HCT116 (cell line): ENCODE data around the gene OBSCN. TPM values are rescaled to one million over a fixed set of nuclear protein-coding genes. Genes with fewer than 3 reads are reported as not detected.

Experiments
- ATAC-seq: fragments of 200-7000 bp; cut with Tn5 transposase; 2 replicates; pipeline ENCODE4 v1.9.1; 2020; ENCODE audit warnings: mild to moderate bottlenecking, moderate library complexity
- BruUV-seq: library from RNA; stranded (reverse); fragments of 400-500 nt; replicated peaks from 2 replicates; lab custom pipeline; 2021; lab: Mats Ljungman, UMichigan
- CTCF ChIA-PET: fragments of 300-600 bp; sonication (Branson Sonifier 250); formaldehyde crosslinking; loops from one replicate; lab custom pipeline; 2021; ENCODE audit warnings: antibody characterized with exemption; lab: Charles Lee
- POLR2A ChIA-PET: fragments of 300-600, 350-600 bp; sonication (Branson Sonifier 250); formaldehyde crosslinking; loops from one replicate; lab custom pipeline; 2021; ENCODE audit warnings: antibody characterized with exemption; lab: Charles Lee
- RAD21 ChIA-PET, 2 experiments: fragments of 300-600 bp; sonication (Branson Sonifier 250); formaldehyde crosslinking; loops; one replicate each; lab custom pipeline; 2023; ENCODE audit warnings: low total read pairs in 2 of 2; ENCODE audit not compliant: uncharacterized antibody in 2 of 2, unreplicated experiment in 2 of 2, low non-redundant PET in 1 of 2; lab: Charles Lee
- DNase-seq: peaks from one replicate; pipeline ENCODE4 v3.0.0-alpha.2; 2010; ENCODE audit warnings: low read depth, low spot score
- H2AFZ ChIP-seq: fragments of 200-600 bp; shearing (Covaris generic), sonication (generic); 2 replicates; pipeline ENCODE4 v1.6.1; 2017; ENCODE audit warnings: low read depth, mixed run types, mixed read lengths, antibody characterized with exemption, low read length; ENCODE audit not compliant: poor library complexity, severe bottlenecking
- H3K27ac ChIP-seq: 2 replicates; pipeline ENCODE4 v1.5.1; 2012; ENCODE audit warnings: low read depth, low read length
- H3K27me3 ChIP-seq: fragments of 200-600 bp; sonication (generic); 2 replicates; pipeline ENCODE4 v1.6.1; 2016; ENCODE audit warnings: mixed run types, low read length, mixed read lengths; ENCODE audit not compliant: insufficient read depth
- H3K36me3 ChIP-seq, 2 experiments: fragments of 200-500 bp in 1 of 2; fragments of 200-600 bp in 1 of 2; sonication (Bioruptor generic) in 1 of 2; sonication (generic) in 1 of 2; 2 replicates each; pipeline versions ENCODE4 v1.5.1 to v1.6.1; 2014 to 2016; ENCODE audit warnings: low read length in 2 of 2, inconsistent platforms in 1 of 2, mixed read lengths in 1 of 2, mixed run types in 1 of 2; ENCODE audit not compliant: insufficient read depth in 2 of 2, control insufficient read depth in 1 of 2
- H3K4me1 ChIP-seq, 2 experiments: fragments of 200-600 bp in 1 of 2; sonication (generic) in 1 of 2; 2 replicates each; pipeline versions ENCODE4 v1.5.1 to v1.6.1; 2012 to 2017; ENCODE audit warnings: low read length in 2 of 2, inconsistent platforms in 1 of 2, mild to moderate bottlenecking in 1 of 2, mixed read lengths in 1 of 2, mixed run types in 1 of 2, moderate library complexity in 1 of 2; ENCODE audit not compliant: insufficient read depth in 2 of 2, control insufficient read depth in 1 of 2
- H3K4me2 ChIP-seq: fragments of 200-600 bp; sonication (generic); 2 replicates; pipeline ENCODE4 v1.6.1; 2017; ENCODE audit warnings: mixed run types, low read length, mixed read lengths
- H3K4me3 ChIP-seq, 2 experiments: fragments of 200-600 bp in 1 of 2; sonication (generic) in 1 of 2; replicated peaks in 1 of 2; 2 replicates each; pipeline ENCODE4 v1.5.1; 2011 to 2016; ENCODE audit warnings: low read length in 2 of 2, control low read depth in 1 of 2, low read depth in 1 of 2, mild to moderate bottlenecking in 1 of 2, mixed read lengths in 1 of 2, mixed run types in 1 of 2
- H3K79me2 ChIP-seq: fragments of 200-600 bp; sonication (generic); 2 replicates; pipeline ENCODE4 v1.6.1; 2017; ENCODE audit warnings: mild to moderate bottlenecking, mixed run types, low read length, moderate library complexity, mixed read lengths; ENCODE audit not compliant: insufficient read depth
- H3K9ac ChIP-seq: fragments of 200-600 bp; sonication (generic); 2 replicates; pipeline ENCODE4 v1.6.1; 2016; ENCODE audit warnings: low read length, mixed read lengths
- H3K9me2 ChIP-seq: fragments of 200-600 bp; sonication (generic), shearing (Covaris generic); 2 replicates; pipeline ENCODE4 v1.6.1; 2017; ENCODE audit warnings: mixed run types, mild to moderate bottlenecking, moderate library complexity; ENCODE audit not compliant: insufficient read depth
- H3K9me3 ChIP-seq, 2 experiments: fragments of 200-500 bp in 1 of 2; fragments of 200-600 bp in 1 of 2; sonication (Bioruptor generic) in 1 of 2; sonication (generic) in 1 of 2; 2 replicates each; pipeline ENCODE4 v1.6.1; 2014 to 2017; ENCODE audit warnings: low read length in 2 of 2, mixed read lengths in 2 of 2, inconsistent platforms in 1 of 2, low read depth in 1 of 2, mild to moderate bottlenecking in 1 of 2, mixed run types in 1 of 2, moderate library complexity in 1 of 2; ENCODE audit not compliant: control insufficient read depth in 1 of 2, insufficient read depth in 1 of 2
- H4K20me1 ChIP-seq: fragments of 200-600 bp; sonication (generic), shearing (Covaris generic); 2 replicates; pipeline ENCODE4 v1.6.1; 2017; ENCODE audit warnings: mixed run types, mild to moderate bottlenecking, moderate library complexity; ENCODE audit not compliant: insufficient read depth
- EGR1 ChIP-seq: IDR thresholded peaks from 2 replicates; pipeline ENCODE4 v1.6.1; 2012; ENCODE audit warnings: low read depth
- ELF1 ChIP-seq: IDR thresholded peaks from 2 replicates; pipeline ENCODE4 v1.6.1; 2012; ENCODE audit warnings: low read depth, borderline replicate concordance
- EZH2 ChIP-seq: fragments of 200-600 bp; sonication (generic); IDR thresholded peaks from 2 replicates; pipeline ENCODE4 v1.6.1; 2017; ENCODE audit warnings: antibody characterized with exemption, mixed run types
- EZH2phosphoT487 ChIP-seq: fragments of 200-600 bp; IDR thresholded peaks from 2 replicates; pipeline ENCODE4 v1.6.1; 2018; ENCODE audit warnings: antibody characterized with exemption, borderline replicate concordance
- FOSL1 ChIP-seq: IDR thresholded peaks from 2 replicates; pipeline ENCODE4 v1.6.1; 2012; ENCODE audit warnings: low read depth
- JUND ChIP-seq: IDR thresholded peaks from 2 replicates; pipeline ENCODE4 v1.6.1; 2012
- MAX ChIP-seq: IDR thresholded peaks from 2 replicates; pipeline ENCODE4 v1.6.1; 2012
- POLR2A ChIP-seq: IDR thresholded peaks from 2 replicates; pipeline ENCODE4 v1.7.0; 2011; ENCODE audit warnings: borderline replicate concordance; ENCODE audit not compliant: insufficient read depth, insufficient read length; ENCODE audit errors: extremely low read depth
- POLR2AphosphoS5 ChIP-seq: IDR thresholded peaks from 2 replicates; pipeline ENCODE4 v1.6.1; 2011; ENCODE audit warnings: mild to moderate bottlenecking, low read depth, low read length, moderate library complexity
- RAD21 ChIP-seq: IDR thresholded peaks from 2 replicates; pipeline ENCODE4 v1.6.1; 2012; ENCODE audit warnings: low read depth, mild to moderate bottlenecking
- SIN3A ChIP-seq: IDR thresholded peaks from 2 replicates; pipeline ENCODE4 v1.6.1; 2012; ENCODE audit warnings: low read depth
- SP1 ChIP-seq: IDR thresholded peaks from 2 replicates; pipeline ENCODE4 v1.6.1; 2012; ENCODE audit warnings: low read depth
- SRF ChIP-seq: IDR thresholded peaks from 2 replicates; pipeline ENCODE4 v1.6.1; 2012; ENCODE audit warnings: low read depth
- ZFX ChIP-seq: fragments of 450-650 bp; IDR thresholded peaks from 2 replicates; pipeline ENCODE4 v1.6.1; 2017
- intact Hi-C: fragments of 100-400 bp; cut with micrococcal nuclease; formaldehyde crosslinking; loops from 2 replicates; pipeline ENCODE4 v1.10.0; 2022
- total RNA-seq: library from RNA; stranded (reverse); gene quantifications from one replicate; pipeline ENCODE4 v1.2.1, GENCODE V29; 2021; ENCODE audit not compliant: unreplicated experiment

Gene OBSCN
- total RNA-seq, 1 experiment from 2014 or later: 16.6 TPM

GRCh38 chr1:228213917-228214808 is 6.3 kb downstream of the OBSCN start:
- H2AFZ ChIP-seq: no peak overlapping the region
- no peaks in the 10 kb centered on the region for H3K27me3 ChIP-seq
- intact Hi-C loops: loop anchor here (5.0 kb wide), 1 partner anchor 243 kb away; a partner anchor contains a TSS
- ChIA-PET POLR2A (interaction anchor here (0.9 kb wide), 1 partner anchor 11 kb away, joined by 4 read pairs; no protein-coding TSS in a partner anchor), RAD21 (no interaction called here), CTCF (interaction anchor here (0.5 to 1.2 kb wide), 10 partner anchors 9 to 179 kb away, joined by 3 to 5 read pairs (median 3); partner anchors contain the start of gene IBA57)
- H3K9me3 ChIP-seq: no peaks in the 10 kb centered on the region
- H3K9ac ChIP-seq: peak overlapping the region; percentile 25; the same call in 1 of the 2 replicates
- peaks cover 20 to 32% of the 10 kb centered on the region in 2 experiments for H3K4me1 ChIP-seq
- H3K36me3 ChIP-seq: no peaks in the 10 kb centered on the region; a peak in 1 of 4 replicates
- H3K79me2 ChIP-seq: no peaks in the 10 kb centered on the region
- peak overlapping the region; percentile 47; the same call in 1 of the 2 replicates for H3K27ac ChIP-seq
- H4K20me1 ChIP-seq: no peaks in the 10 kb centered on the region
- no peak for ATAC-seq
- BruUV-seq: TSS peak; percentile 47
- no peaks in the 10 kb centered on the region for H3K9me2 ChIP-seq
- no peak for DNase-seq
- peak overlapping the region; percentile 23 to 37; a peak in 3 of 4 replicates for H3K4me3 ChIP-seq
- peak overlapping the region; percentile 47 for H3K4me2 ChIP-seq
- no peak for TF ChIP-seq MAX
- no peak for TF ChIP-seq ELF1
- TF ChIP-seq ZFX: no peak
- no peak for TF ChIP-seq SRF

- no peak overlapping the region for H3K27ac ChIP-seq
- peaks cover 10 to 23% of the 10 kb centered on the region in 2 experiments for H3K4me1 ChIP-seq
- DNase-seq (no peak), ATAC-seq (no peak)
- no peak overlapping the region for H2AFZ ChIP-seq
- no peak overlapping the region for H3K4me2 ChIP-seq
- ChIA-PET RAD21 (no interaction called here), POLR2A (no interaction called here), CTCF (no interaction called here)
- intact Hi-C loops: loop anchor here (5.0 kb wide), 1 partner anchor 242 kb away; a partner anchor contains a TSS
- no TSS peak for BruUV-seq
- H3K9me3 ChIP-seq: no peaks in the 10 kb centered on the region
- no peaks in the 10 kb centered on the region for H3K9me2 ChIP-seq
- H3K36me3 ChIP-seq: no peaks in the 10 kb centered on the region; a peak in 1 of 4 replicates
- no peak overlapping the region for H3K9ac ChIP-seq
- no peaks in the 10 kb centered on the region for H3K27me3 ChIP-seq
- TF ChIP-seq EGR1 (no peak), FOSL1 (no peak), JUND (no peak), POLR2A (no peak), ELF1 (no peak), SP1 (no peak), POLR2AphosphoS5 (no peak), EZH2phosphoT487 (no peak), RAD21 (no peak), EZH2 (no peak), SIN3A (no peak)
- H3K4me3 ChIP-seq: no peak overlapping the region
- H4K20me1 ChIP-seq: no peaks in the 10 kb centered on the region
- H3K79me2 ChIP-seq: no peaks in the 10 kb centered on the region
These were observed 7.2 kb downstream of the OBSCN start for GRCh38 chr1:228214921-228215662.
